ENCODE data around the gene PTPRA. TPM values are rescaled to one million over a fixed set of nuclear protein-coding genes. Genes with fewer than 3 reads are reported as not detected.

PTPRA gene
- total and polyA plus RNA-seq, 9 of the 15 experiments (the other 6 are each of a cell fraction or from before 2014, with no cell fraction given) = 3.4 to 80.5 (median 28.0) TPM

DNA sequence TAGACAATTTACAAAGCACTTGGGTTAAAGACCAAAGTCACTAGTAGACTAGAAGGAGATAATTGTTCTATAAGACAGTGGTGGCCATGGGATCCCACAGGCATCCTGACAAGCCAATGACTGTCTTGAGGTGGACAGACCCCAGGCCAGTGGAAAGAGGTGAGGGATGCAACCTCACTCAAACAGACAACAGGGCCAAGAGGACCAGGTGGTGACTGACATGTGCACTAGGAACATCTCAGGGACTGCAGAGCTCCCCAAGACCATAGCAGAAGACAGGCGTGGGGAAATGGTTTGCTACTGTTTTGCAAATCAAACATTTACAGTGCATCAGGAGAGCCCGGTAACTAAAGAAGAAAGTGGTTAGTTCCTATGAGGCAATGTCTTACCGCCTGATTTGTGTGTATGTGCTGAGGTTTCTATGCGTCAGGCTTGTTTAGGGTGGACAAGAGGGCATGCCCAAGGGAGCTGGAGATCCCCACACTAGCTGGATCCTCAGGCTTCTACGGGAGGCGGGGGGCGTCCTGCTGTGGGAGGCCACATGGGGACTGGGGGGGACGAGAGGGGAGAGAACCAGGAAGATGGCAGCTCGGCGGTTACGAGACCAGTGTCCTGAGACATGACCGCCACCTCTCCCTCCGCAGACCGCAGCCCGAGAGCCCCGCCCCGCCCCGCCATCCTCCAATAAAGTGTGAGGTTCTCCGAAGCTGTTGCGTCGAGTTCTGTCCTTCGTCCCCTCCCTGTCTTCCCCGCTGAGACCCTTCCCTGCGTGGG lies 171.9 kb downstream of the PTPRA start (continued):
- TF ChIP-seq, protein P1, sequence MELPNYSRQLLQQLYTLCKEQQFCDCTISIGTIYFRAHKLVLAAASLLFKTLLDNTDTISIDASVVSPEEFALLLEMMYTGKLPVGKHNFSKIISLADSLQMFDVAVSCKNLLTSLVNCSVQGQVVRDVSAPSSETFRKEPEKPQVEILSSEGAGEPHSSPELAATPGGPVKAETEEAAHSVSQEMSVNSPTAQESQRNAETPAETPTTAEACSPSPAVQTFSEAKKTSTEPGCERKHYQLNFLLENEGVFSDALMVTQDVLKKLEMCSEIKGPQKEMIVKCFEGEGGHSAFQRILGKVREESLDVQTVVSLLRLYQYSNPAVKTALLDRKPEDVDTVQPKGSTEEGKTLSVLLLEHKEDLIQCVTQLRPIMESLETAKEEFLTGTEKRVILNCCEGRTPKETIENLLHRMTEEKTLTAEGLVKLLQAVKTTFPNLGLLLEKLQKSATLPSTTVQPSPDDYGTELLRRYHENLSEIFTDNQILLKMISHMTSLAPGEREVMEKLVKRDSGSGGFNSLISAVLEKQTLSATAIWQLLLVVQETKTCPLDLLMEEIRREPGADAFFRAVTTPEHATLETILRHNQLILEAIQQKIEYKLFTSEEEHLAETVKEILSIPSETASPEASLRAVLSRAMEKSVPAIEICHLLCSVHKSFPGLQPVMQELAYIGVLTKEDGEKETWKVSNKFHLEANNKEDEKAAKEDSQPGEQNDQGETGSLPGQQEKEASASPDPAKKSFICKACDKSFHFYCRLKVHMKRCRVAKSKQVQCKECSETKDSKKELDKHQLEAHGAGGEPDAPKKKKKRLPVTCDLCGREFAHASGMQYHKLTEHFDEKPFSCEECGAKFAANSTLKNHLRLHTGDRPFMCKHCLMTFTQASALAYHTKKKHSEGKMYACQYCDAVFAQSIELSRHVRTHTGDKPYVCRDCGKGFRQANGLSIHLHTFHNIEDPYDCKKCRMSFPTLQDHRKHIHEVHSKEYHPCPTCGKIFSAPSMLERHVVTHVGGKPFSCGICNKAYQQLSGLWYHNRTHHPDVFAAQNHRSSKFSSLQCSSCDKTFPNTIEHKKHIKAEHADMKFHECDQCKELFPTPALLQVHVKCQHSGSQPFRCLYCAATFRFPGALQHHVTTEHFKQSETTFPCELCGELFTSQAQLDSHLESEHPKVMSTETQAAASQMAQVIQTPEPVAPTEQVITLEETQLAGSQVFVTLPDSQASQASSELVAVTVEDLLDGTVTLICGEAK (IDR thresholded peaks at IDR 0.05) = no peak
- TF ChIP-seq, protein P1 (CRISPR knock-in tag; IDR thresholded peaks at IDR 0.05) = peak; percentile 53
- peak; percentile 24 for TF ChIP-seq POLR2B (IDR thresholded peaks at IDR 0.05; ENCODE audit: low read depth, partially characterized antibody)
- no peak for TF ChIP-seq POLR3A (IDR thresholded peaks at IDR 0.05; ENCODE audit: borderline replicate concordance, extremely low read depth, insufficient read depth, insufficient read length)
- no peak for TF ChIP-seq ZZZ3 (IDR thresholded peaks at IDR 0.05)
- TF ChIP-seq POLR2H (tag; IDR thresholded peaks at IDR 0.05; ENCODE audit: low read depth) = peak; percentile 45; the same call in 1 of the 2 replicates
- 0 out of 2 replicates have a peak, but pooled peaks have one; percentile 2 for TF ChIP-seq FOSL1 (tag; conservative IDR thresholded peaks at IDR 0.05)
- TF ChIP-seq, protein P2, sequence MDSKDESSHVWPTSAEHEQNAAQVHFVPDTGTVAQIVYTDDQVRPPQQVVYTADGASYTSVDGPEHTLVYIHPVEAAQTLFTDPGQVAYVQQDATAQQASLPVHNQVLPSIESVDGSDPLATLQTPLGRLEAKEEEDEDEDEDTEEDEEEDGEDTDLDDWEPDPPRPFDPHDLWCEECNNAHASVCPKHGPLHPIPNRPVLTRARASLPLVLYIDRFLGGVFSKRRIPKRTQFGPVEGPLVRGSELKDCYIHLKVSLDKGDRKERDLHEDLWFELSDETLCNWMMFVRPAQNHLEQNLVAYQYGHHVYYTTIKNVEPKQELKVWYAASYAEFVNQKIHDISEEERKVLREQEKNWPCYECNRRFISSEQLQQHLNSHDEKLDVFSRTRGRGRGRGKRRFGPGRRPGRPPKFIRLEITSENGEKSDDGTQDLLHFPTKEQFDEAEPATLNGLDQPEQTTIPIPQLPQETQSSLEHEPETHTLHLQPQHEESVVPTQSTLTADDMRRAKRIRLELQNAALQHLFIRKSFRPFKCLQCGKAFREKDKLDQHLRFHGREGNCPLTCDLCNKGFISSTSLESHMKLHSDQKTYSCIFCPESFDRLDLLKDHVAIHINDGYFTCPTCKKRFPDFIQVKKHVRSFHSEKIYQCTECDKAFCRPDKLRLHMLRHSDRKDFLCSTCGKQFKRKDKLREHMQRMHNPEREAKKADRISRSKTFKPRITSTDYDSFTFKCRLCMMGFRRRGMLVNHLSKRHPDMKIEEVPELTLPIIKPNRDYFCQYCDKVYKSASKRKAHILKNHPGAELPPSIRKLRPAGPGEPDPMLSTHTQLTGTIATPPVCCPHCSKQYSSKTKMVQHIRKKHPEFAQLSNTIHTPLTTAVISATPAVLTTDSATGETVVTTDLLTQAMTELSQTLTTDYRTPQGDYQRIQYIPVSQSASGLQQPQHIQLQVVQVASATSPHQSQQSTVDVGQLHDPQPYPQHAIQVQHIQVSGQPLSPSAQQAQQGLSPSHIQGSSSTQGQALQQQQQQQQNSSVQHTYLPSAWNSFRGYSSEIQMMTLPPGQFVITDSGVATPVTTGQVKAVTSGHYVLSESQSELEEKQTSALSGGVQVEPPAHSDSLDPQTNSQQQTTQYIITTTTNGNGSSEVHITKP (IDR thresholded peaks at IDR 0.05; ENCODE audit: partially characterized antibody) = peak; percentile 35
- TF ChIP-seq, protein P3, sequence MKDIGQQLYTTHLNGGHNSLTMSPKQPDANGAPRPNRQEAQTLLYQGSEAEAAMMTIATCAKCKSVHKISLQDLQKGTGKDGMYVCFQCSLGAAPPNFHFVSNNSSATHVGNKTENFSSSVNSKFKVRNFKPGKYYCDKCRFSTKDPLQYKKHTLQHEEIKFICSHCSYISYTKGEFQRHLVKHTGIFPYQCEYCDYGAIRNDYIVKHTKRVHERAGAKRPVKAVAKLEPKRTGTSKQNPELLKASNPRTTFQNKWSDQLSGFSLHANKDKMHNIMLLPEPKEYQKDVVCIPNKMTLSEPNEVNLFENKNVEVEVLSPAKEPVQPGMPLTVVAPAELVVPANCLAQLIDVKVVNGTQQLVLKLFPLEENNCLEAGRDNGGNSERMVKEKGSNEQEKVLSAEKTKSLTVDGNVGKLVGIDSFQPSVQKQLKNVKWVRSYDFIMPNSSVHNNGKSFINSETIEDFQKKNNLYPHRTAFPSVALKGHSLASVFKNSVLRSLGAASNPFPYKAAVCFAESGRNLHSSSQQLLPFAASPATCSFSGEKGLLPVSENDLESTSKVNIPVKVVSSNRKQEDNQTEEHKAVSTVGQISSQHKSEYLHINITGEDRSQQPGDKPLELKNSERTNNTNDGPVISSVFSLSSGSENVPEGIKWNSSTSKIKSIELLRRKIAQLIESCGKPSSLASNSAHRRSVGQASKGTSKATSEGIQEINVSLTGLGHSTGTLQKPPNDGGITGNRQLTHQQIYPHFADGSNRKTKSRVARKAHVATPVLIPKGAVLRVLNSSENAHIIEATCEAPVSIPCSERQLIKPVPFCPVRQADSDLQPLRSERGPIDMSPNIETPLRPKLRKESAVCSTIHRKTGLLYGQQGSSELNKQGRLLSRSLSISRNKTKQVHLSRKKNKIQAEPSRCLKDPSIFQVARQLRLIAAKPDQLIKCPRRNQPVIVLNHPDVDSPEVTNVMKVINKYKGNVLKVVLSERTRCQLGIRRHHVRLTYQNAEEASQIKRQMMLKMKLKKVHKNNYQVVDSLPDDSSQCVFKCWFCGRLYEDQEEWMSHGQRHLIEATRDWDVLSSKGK (CRISPR knock-in tag; IDR thresholded peaks at IDR 0.05) = no peak

Data from K562 (cell line).